HCEC 1CT (cell line): ENCODE results near the gene TBCC.
"Not testable (repeated sequence)": the region's sequence is repeated elsewhere in the genome, so short reads cannot be mapped to it uniquely, and the experiment has no call there.

Source experiments
- DNase-seq: peaks from one replicate; pipeline ENCODE4 v3.0.0-alpha.2; 2017

TBCC gene

GRCh38 chr6:42769836-42770235, 23.9 kb upstream of the TBCC start:
- no peak for DNase-seq

GRCh38 chr6:42769051-42769450, 23.1 kb upstream of the TBCC start:
- no peak for DNase-seq

- peak; percentile 68 for DNase-seq
Measured at GRCh38 chr6:42766163-42766670, 20.3 kb upstream of the TBCC start.

- DNase-seq = no peak
Measured at GRCh38 chr6:42764911-42765648, 19.2 kb upstream of the TBCC start.

GRCh38 chr6:42762950-42763349, 17.0 kb upstream of the TBCC start:
- DNase-seq = no peak

- no peak for DNase-seq
Measured at GRCh38 chr6:42762426-42762859, 16.5 kb upstream of the TBCC start.

- no peak for DNase-seq
Measured at GRCh38 chr6:42761287-42762067, 15.6 kb upstream of the TBCC start.

- DNase-seq = no peak
Measured at GRCh38 chr6:42758756-42759430, 13.0 kb upstream of the TBCC start.

GRCh38 chr6:42756722-42757121, 10.8 kb upstream of the TBCC start:
- DNase-seq = no peak

- no peak for DNase-seq
Measured at GRCh38 chr6:42754759-42755158, 8.9 kb upstream of the TBCC start.

GRCh38 chr6:42751055-42751454, 5.2 kb upstream of the TBCC start:
- no peak for DNase-seq

GRCh38 chr6:42748203-42748898, 2.4 kb upstream of the TBCC start:
- no peak for DNase-seq

- peak; percentile 89 for DNase-seq
Measured at GRCh38 chr6:42746463-42747391, 824 bp upstream of the TBCC start.

GRCh38 chr6:42745083-42745639, 742 bp downstream of the TBCC start:
- no peak for DNase-seq

- DNase-seq = no peak
Measured at GRCh38 chr6:42744351-42744893, 1.5 kb downstream of the TBCC start.

- DNase-seq = peak; percentile 61
Measured at GRCh38 chr6:42742116-42742894, 3.6 kb downstream of the TBCC start.

- no peak for DNase-seq
Measured at GRCh38 chr6:42740725-42741124, 5.2 kb downstream of the TBCC start.

- no peak for DNase-seq
Measured at GRCh38 chr6:42735976-42736375, 9.9 kb downstream of the TBCC start.

GRCh38 chr6:42733867-42734481, 11.9 kb downstream of the TBCC start:
- not testable (repeated sequence) for DNase-seq

GRCh38 chr6:42729731-42730130, 16.2 kb downstream of the TBCC start:
- no peak for DNase-seq
